ENCODE results near the gene ANKMY1.

GRCh38 chr2:240589850-240590525 is 32.2 kb upstream of the ANKMY1 start:
- no peak for TF ChIP-seq SMC3 (IDR thresholded peaks at IDR 0.05)
- TF ChIP-seq, protein P1, sequence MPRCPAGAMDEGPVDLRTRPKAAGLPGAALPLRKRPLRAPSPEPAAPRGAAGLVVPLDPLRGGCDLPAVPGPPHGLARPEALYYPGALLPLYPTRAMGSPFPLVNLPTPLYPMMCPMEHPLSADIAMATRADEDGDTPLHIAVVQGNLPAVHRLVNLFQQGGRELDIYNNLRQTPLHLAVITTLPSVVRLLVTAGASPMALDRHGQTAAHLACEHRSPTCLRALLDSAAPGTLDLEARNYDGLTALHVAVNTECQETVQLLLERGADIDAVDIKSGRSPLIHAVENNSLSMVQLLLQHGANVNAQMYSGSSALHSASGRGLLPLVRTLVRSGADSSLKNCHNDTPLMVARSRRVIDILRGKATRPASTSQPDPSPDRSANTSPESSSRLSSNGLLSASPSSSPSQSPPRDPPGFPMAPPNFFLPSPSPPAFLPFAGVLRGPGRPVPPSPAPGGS (IDR thresholded peaks at IDR 0.05): no peak
- TF ChIP-seq, protein P2, sequence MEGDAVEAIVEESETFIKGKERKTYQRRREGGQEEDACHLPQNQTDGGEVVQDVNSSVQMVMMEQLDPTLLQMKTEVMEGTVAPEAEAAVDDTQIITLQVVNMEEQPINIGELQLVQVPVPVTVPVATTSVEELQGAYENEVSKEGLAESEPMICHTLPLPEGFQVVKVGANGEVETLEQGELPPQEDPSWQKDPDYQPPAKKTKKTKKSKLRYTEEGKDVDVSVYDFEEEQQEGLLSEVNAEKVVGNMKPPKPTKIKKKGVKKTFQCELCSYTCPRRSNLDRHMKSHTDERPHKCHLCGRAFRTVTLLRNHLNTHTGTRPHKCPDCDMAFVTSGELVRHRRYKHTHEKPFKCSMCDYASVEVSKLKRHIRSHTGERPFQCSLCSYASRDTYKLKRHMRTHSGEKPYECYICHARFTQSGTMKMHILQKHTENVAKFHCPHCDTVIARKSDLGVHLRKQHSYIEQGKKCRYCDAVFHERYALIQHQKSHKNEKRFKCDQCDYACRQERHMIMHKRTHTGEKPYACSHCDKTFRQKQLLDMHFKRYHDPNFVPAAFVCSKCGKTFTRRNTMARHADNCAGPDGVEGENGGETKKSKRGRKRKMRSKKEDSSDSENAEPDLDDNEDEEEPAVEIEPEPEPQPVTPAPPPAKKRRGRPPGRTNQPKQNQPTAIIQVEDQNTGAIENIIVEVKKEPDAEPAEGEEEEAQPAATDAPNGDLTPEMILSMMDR (IDR thresholded peaks at IDR 0.05): no peak
- no peak for TF ChIP-seq USF2 (IDR thresholded peaks at IDR 0.05)
- TF ChIP-seq RAD21 (conservative IDR thresholded peaks at IDR 0.05 in 1 of 2, IDR thresholded peaks at IDR 0.05 in 1 of 2): no peak
- TF ChIP-seq EP300 (IDR thresholded peaks at IDR 0.05): no peak
- TF ChIP-seq POLR2AphosphoS2 (conservative IDR thresholded peaks at IDR 0.05; ENCODE audit: low read length): no peak
- no peak for TF ChIP-seq JUN (IDR thresholded peaks at IDR 0.05)
- TF ChIP-seq CHD4 (IDR thresholded peaks at IDR 0.05; ENCODE audit: borderline replicate concordance): no peak
- TF ChIP-seq POLR2A (IDR thresholded peaks at IDR 0.05; ENCODE audit: low read length): no peak
- TF ChIP-seq RCOR1 (IDR thresholded peaks at IDR 0.05; ENCODE audit: low read depth, low read length): no peak
- TF ChIP-seq KDM5A (IDR thresholded peaks at IDR 0.05): no peak
